Measurements from ENCODE around the gene SYT1.

Gene SYT1

DNA sequence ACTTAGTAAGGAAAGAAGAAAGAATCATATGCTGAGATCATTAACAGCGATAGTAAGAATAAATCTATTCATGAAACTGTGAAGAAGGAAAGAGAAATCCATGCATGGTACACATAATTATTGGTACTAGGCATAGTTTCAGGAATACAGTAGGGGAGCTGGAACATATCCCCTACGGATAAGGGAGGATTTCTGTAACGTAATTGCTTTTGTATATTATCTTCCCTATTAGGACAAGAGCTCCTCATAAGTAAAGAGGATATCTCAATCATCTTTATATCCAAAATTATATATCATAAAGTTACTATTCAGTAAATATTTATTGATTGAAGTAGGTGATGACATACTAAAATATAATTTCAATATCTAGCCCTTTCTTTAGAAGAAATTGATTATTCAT lies 22.9 kb downstream of the SYT1 start:
- DNase-seq (ENCODE audit: low read depth) = no peak
- no peak overlapping the region for H3K4me3 ChIP-seq (ENCODE audit: low read length)
- TF ChIP-seq, protein P1, sequence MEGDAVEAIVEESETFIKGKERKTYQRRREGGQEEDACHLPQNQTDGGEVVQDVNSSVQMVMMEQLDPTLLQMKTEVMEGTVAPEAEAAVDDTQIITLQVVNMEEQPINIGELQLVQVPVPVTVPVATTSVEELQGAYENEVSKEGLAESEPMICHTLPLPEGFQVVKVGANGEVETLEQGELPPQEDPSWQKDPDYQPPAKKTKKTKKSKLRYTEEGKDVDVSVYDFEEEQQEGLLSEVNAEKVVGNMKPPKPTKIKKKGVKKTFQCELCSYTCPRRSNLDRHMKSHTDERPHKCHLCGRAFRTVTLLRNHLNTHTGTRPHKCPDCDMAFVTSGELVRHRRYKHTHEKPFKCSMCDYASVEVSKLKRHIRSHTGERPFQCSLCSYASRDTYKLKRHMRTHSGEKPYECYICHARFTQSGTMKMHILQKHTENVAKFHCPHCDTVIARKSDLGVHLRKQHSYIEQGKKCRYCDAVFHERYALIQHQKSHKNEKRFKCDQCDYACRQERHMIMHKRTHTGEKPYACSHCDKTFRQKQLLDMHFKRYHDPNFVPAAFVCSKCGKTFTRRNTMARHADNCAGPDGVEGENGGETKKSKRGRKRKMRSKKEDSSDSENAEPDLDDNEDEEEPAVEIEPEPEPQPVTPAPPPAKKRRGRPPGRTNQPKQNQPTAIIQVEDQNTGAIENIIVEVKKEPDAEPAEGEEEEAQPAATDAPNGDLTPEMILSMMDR (IDR thresholded peaks at IDR 0.05; ENCODE audit: insufficient read depth, low read depth, low read length, missing control alignments) = no peak

DNA sequence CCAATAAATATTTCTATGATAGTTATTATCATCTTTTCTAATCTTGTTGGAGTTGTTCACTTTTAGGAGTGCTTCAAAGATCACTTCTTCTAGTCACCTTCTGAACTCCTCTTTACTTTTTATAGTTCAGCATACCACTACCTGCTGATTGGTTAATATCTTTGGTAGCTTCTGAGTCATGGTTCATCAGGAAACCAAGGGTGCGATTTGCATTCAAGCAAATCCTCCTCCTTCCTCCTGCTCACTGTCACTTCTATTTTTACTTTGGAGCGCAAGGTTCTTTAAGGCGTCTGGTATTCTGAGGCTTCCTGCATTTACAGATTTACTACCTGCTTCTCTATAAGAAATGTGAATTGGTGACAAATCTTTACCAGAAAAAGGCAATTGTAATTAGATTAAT lies 24.0 kb downstream of the SYT1 start:
- no peak overlapping the region for H3K4me3 ChIP-seq (ENCODE audit: low read length)
- TF ChIP-seq, protein P1 (IDR thresholded peaks at IDR 0.05; ENCODE audit: insufficient read depth, low read depth, low read length, missing control alignments) = no peak
- peak; percentile 42 for DNase-seq (ENCODE audit: low read depth)

DNA sequence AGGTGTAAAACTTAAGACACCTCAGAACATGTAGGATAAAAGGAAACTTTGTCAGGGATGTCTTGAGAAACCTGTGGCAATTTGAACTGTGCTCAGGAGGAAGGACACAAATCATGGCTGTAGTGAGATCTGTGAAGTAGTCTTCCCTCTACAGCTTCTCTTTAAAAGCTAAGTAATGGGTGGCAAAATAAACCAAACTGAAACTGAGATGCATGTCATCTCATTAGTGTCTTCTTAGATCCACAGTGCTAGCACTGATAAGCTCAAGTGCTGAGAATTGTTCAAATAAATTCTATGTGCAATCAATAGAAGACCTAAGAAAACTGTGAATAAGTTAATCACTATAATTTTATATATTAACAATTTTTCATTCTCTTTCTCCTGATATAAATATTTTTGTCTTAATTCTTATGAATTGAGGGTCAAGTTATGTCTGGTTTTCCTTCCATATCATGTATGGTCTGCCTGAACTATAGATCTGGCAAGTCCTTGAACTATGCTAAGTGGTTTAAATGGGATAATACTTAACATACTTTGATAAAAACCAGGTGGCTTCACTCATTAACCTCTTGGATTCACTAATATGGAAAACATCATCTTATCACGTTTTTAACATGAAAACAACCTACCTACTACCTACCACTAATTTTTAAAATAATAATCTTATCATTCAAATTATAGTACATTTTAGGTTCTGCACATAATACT lies 27.2 kb downstream of the SYT1 start:
- no peak overlapping the region for H3K4me3 ChIP-seq (ENCODE audit: low read length)
- no peak for DNase-seq (ENCODE audit: low read depth)
- TF ChIP-seq, protein P1 (IDR thresholded peaks at IDR 0.05; ENCODE audit: insufficient read depth, low read depth, low read length, missing control alignments) = no peak

DNA sequence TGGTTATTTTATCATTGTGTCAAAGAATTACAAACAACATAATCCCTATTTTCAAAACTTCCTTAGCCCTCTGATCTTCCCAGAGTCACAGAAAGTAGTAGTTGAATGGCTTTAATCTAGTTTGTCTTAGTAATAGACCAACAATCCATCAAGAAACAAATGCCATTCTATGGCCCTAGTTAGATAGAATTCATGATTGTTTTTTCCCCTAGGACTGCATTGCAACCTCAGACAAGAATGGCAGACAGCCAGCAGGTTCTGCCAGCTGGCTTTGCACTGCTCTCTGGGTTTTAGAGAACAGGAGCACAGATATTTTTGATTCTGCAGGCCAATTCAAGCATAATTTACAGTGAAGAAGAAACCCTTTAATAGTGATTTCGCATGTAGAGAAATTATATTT lies 33.8 kb downstream of the SYT1 start:
- DNase-seq (ENCODE audit: low read depth) = no peak
- TF ChIP-seq, protein P1 (IDR thresholded peaks at IDR 0.05; ENCODE audit: insufficient read depth, low read depth, low read length, missing control alignments) = no peak
- no peak overlapping the region for H3K4me3 ChIP-seq (ENCODE audit: low read length)

DNA sequence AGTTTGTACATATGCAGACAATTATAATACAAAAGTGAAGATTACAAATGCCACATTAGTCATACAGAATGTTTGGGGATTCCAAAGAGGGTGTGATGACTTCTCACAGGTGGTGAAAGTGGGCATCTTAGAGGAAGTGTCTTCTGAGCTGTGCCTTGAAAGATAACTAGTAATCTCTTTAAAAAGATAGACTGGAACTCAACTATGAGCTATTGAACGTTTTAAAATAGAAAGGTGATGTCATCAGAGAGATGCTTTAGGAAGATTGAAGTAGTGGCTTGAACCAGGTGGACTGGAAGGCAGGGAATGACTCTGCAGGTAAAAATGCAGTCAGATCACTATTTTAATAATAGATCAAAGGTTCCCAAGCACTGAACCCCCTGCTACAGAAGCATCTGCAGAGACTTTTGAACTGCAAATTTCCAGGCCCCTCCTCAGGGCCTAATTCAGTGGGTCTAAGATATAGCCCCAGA lies 50.3 kb downstream of the SYT1 start:
- H3K4me3 ChIP-seq (ENCODE audit: low read length) = no peak overlapping the region
- peak; percentile 67 for DNase-seq (ENCODE audit: low read depth)
- TF ChIP-seq, protein P1 (IDR thresholded peaks at IDR 0.05; ENCODE audit: insufficient read depth, low read depth, low read length, missing control alignments) = no peak

DNA sequence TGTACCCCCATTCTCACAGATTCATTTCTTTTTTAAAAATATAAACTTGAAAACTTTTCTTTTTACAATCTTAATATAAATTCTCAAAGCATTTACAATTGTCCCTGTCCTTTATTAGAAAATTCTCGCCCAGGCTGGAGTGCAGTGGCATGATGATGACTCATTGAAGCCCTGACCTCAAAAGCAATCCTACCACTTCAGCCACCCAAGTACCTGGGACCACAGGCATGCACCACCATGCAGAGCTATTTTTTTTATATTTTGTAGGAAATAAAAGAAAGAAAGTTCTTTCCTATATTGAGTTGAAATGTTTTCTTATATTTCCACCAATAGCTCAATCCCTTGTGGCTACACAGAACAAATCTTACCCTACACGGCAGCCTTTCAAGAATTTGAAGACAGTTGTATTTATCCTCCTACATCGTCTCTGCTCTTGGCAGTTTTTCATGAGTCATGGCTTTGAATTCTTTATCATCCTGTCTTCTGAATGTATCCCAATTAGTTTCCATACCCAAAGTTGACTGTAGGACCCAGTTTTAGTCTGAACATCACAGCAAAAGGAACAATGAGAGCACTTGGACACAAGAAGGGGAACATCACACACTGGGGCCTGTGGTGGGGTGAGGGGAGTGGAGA lies 52.4 kb downstream of the SYT1 start:
- DNase-seq (ENCODE audit: low read depth) = peak; percentile 52
- TF ChIP-seq, protein P1 (IDR thresholded peaks at IDR 0.05; ENCODE audit: insufficient read depth, low read depth, low read length, missing control alignments) = no peak
- no peak overlapping the region for H3K4me3 ChIP-seq (ENCODE audit: low read length)
